BLaER1 treated with 17β-estradiol and CSF1 and Interleukin-3, amounts not matched to agents 10 nM and 100 nM (cell line): ENCODE data around the gene SLC7A9.

ENCODE experiments used
- H3K27ac ChIP-seq, 11 experiments: shearing (Covaris generic); formaldehyde crosslinking; 2 replicates each; pipeline ENCODE4 v1.8.1; 2022
- H3K27me3 ChIP-seq, 11 experiments: shearing (Covaris generic); formaldehyde crosslinking; 2 replicates each; pipeline ENCODE4 v1.8.1; 2022
- H3K36me3 ChIP-seq, 11 experiments: shearing (Covaris generic); formaldehyde crosslinking; 2 replicates each; pipeline ENCODE4 v1.8.1; 2022
- H3K4me1 ChIP-seq, 10 experiments: shearing (Covaris generic); formaldehyde crosslinking; 2 replicates each; pipeline ENCODE4 v1.8.1; 2022
- H3K4me2 ChIP-seq, 11 experiments: shearing (Covaris generic); formaldehyde crosslinking; 2 replicates each; pipeline ENCODE4 v1.8.1; 2022
- H3K4me3 ChIP-seq, 10 experiments: shearing (Covaris generic); formaldehyde crosslinking; 2 replicates each; pipeline ENCODE4 v1.8.1; 2022
- H3K9ac ChIP-seq, 11 experiments: shearing (Covaris generic); formaldehyde crosslinking; 2 replicates each; pipeline ENCODE4 v1.8.1; 2022
- H3K9me3 ChIP-seq, 11 experiments: shearing (Covaris generic); formaldehyde crosslinking; replicated peaks in 1 of 11; 2 replicates each; pipeline ENCODE4 v1.8.1; 2022
- H4K20me1 ChIP-seq, 11 experiments: shearing (Covaris generic); formaldehyde crosslinking; 2 replicates each; pipeline ENCODE4 v1.8.1; 2022
- Cebpa-rat ChIP-seq, 11 experiments: shearing (Covaris generic); IDR thresholded peaks; 2 replicates each; pipeline ENCODE4 v1.8.1; 2022

SLC7A9 gene

GRCh38 chr19:32909257-32909656, 39.7 kb upstream of the SLC7A9 start:
- Histone ChIP-seq H3K4me1 (peaks cover 0 to 5% (median 0%) of the 10 kb centered on the region in 10 experiments; a peak in 1 of 20 replicates), H3K27ac (no peak overlapping the region), H3K4me3 (no peak overlapping the region), H3K9me3 (peaks cover 8 to 17% (median 14%) of the 10 kb centered on the region in 11 experiments), H3K9ac (no peak overlapping the region), H3K36me3 (peaks cover 25 to 64% (median 42%) of the 10 kb centered on the region in 11 experiments), H4K20me1 (no peaks in the 10 kb centered on the region), H3K4me2 (no peak overlapping the region), H3K27me3 (no peaks in the 10 kb centered on the region)
- no peak for TF ChIP-seq Cebpa-rat (IDR thresholded peaks at IDR 0.05)

DNA sequence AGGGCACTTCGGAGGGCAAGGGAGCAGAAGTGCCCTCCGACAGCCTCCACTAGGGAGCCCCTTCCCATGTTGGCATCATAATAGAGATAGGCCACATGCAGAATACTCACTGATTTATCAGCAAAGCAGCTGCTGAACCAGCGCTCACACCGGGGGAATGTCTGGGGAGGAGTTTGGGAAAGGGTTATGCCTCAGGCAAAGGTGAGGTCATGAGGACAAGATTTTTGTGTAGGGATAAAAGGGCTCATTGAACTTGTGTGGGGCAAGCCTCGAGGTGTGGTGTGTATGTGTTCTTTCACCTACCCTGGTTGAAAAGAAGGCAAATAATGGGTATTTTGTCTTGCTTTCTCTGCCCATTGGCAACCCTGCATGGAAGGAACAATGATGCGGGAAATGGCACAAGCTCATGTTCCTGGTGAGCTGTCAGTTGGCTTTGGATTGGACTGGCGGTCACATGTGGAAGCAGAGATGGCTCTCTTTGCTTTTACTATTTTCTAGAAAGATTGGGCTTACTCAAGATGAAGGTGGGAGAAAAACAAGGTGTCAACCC, 39.1 kb upstream of the SLC7A9 start:
- H3K27ac ChIP-seq: no peak overlapping the region
- no peak overlapping the region for H3K4me2 ChIP-seq
- no peak for TF ChIP-seq Cebpa-rat (IDR thresholded peaks at IDR 0.05)
- no peaks in the 10 kb centered on the region for H4K20me1 ChIP-seq
- peaks cover 8 to 17% (median 14%) of the 10 kb centered on the region in 11 experiments for H3K9me3 ChIP-seq
- no peaks in the 10 kb centered on the region for H3K27me3 ChIP-seq
- H3K4me1 ChIP-seq: peaks cover 0 to 5% (median 0%) of the 10 kb centered on the region in 10 experiments; a peak in 1 of 20 replicates
- no peak overlapping the region for H3K9ac ChIP-seq
- H3K36me3 ChIP-seq: peaks cover 20 to 59% (median 36%) of the 10 kb centered on the region in 11 experiments
- no peak overlapping the region for H3K4me3 ChIP-seq

GRCh38 chr19:32902448-32902847, 32.9 kb upstream of the SLC7A9 start:
- no peaks in the 10 kb centered on the region for H4K20me1 ChIP-seq
- no peaks in the 10 kb centered on the region for H3K27me3 ChIP-seq
- H3K36me3 ChIP-seq: peaks cover 30 to 69% (median 49%) of the 10 kb centered on the region in 11 experiments
- TF ChIP-seq Cebpa-rat (IDR thresholded peaks at IDR 0.05): no peak
- no peak overlapping the region for H3K4me2 ChIP-seq
- no peak overlapping the region for H3K9ac ChIP-seq
- H3K27ac ChIP-seq: no peak overlapping the region
- H3K4me3 ChIP-seq: no peak overlapping the region
- H3K9me3 ChIP-seq: peaks cover 8 to 17% (median 14%) of the 10 kb centered on the region in 11 experiments
- H3K4me1 ChIP-seq: peaks cover 0 to 5% (median 0%) of the 10 kb centered on the region in 10 experiments; a peak in 3 of 20 replicates

DNA sequence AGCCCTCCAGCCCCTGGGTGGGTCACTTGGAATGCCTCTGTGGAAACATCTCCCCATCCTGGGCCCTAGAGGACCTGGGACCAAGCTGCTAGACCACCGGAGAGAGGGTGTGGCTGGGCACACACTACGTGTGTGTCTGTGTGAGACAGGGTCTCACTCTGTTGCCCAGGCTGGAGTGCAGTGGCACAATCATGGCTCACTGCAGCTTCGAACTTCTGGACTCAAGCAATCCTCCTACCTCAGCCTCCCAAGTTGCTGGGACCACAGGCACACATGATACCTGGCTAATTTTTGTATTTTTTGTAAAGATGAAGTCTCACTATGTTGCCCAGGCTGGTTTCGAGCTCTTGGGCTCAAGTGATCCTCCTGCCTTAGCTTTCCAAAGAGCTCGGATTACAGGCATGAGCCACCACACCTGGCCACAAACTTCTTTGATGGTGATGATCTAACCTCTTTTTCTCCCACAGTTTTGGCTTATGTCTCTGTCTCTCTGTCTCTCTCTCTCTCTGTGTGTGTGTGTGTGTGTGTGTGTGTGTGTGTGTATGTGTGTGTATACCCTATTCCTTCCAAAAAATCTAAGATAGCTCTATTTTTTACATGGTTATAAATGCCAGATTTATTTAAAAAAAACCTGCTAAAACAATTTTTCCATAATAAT, 32.1 kb upstream of the SLC7A9 start:
- Histone ChIP-seq H3K4me2 (no peak overlapping the region), H4K20me1 (no peaks in the 10 kb centered on the region), H3K27ac (no peak overlapping the region), H3K36me3 (peaks cover 22 to 64% (median 43%) of the 10 kb centered on the region in 11 experiments), H3K27me3 (no peaks in the 10 kb centered on the region), H3K9me3 (peaks cover 7 to 17% (median 11%) of the 10 kb centered on the region in 11 experiments), H3K4me1 (peaks cover 0 to 12% (median 0%) of the 10 kb centered on the region in 10 experiments; a peak in 3 of 20 replicates), H3K4me3 (no peak overlapping the region), H3K9ac (no peak overlapping the region)
- TF ChIP-seq Cebpa-rat (IDR thresholded peaks at IDR 0.05): no peak

DNA sequence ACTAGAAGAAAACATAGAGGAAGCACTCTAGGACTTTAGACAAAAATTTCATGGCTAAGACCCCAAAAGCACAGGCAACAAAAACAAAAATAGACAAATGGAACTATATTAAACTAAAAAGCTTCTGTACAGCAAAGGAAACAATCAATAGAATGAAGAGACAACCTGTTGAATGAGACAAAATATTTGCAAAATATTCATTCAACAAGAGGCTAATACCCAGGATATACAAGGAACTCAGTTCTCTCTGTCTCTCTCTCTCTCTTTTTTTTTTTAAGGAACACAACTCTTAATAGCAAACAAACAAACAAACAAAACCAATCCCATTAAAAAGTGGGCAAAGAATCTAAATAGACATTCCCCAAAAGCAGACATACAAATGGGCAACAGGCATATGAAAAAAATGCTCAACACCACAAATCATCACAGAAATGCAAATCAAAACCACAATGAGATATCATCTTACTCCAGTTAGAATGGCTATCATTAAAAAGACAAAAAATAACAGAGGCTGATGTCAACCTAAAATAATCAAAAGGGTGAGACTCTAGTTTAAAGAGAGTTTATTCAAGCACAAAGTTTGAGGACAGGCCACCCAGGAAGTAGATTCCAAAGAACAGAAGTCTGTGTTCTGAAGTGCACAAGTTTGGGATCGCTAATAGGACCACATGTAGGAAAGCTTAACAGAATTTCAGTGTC, 27.1 kb upstream of the SLC7A9 start:
- Histone ChIP-seq H3K27me3 (no peaks in the 10 kb centered on the region), H3K27ac (no peak overlapping the region), H3K4me3 (no peak overlapping the region), H3K9ac (no peak overlapping the region), H3K4me2 (no peak overlapping the region), H3K36me3 (peaks cover 39 to 75% (median 57%) of the 10 kb centered on the region in 11 experiments), H3K9me3 (peaks cover 21 to 32% (median 27%) of the 10 kb centered on the region in 11 experiments), H3K4me1 (peaks cover 0 to 12% (median 0%) of the 10 kb centered on the region in 10 experiments; a peak in 3 of 20 replicates), H4K20me1 (no peaks in the 10 kb centered on the region)
- no peak for TF ChIP-seq Cebpa-rat (IDR thresholded peaks at IDR 0.05)

DNA sequence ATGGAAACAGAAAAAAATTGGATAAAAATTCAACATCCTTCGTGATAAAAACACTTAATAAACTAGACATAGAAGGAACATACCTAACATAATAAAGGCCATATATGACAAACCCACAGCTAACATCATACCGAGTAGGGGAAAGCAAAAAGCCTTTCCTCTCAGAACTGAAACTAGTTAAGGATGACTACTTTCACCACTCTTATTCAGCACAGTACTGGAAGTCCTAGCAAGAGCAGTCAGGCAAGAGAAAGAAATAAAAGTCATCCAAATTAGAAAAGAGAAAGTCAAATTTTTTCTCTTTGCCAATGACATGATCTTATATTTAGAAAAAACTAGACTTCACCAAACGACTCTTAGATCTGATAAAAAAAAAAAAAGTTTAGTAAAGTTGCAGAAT, 25.8 kb upstream of the SLC7A9 start:
- Histone ChIP-seq H3K4me1 (peaks cover 0 to 12% (median 0%) of the 10 kb centered on the region in 10 experiments; a peak in 3 of 20 replicates), H3K27me3 (no peaks in the 10 kb centered on the region), H3K9me3 (peaks cover 33 to 45% (median 40%) of the 10 kb centered on the region in 11 experiments), H3K4me3 (no peak overlapping the region), H3K9ac (no peak overlapping the region), H3K36me3 (peaks cover 49 to 75% (median 57%) of the 10 kb centered on the region in 11 experiments), H4K20me1 (no peaks in the 10 kb centered on the region), H3K4me2 (no peak overlapping the region), H3K27ac (no peak overlapping the region)
- TF ChIP-seq Cebpa-rat (IDR thresholded peaks at IDR 0.05): no peak

DNA sequence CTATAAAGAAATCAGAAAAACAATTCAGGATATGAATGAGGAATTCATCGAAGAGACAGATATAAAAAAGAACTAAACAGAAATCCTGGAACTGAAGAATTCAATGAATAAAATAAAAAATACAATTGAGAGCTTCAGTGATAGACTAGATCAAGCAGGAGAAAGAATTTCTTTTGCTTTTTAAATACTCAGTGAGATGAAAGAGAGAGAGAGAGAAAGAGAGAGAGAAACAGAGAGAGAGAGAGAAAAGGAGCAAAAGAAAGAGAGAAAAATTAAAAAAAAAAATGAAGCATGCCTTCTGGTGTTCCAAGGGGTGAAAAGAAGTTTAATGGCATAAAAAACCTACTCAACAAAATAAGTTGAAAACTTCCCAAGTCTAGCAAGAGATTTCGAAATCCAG, 22.0 kb upstream of the SLC7A9 start:
- H3K9me3 ChIP-seq: peaks cover 35 to 47% (median 43%) of the 10 kb centered on the region in 11 experiments

GRCh38 chr19:32890841-32891240, 21.3 kb upstream of the SLC7A9 start:
- no peak for TF ChIP-seq Cebpa-rat (IDR thresholded peaks at IDR 0.05)
- H3K4me3 ChIP-seq: no peak overlapping the region

More for the DNA sequence above, 22.0 kb upstream of the SLC7A9 start:
- H3K27ac ChIP-seq: no peak overlapping the region
- H3K4me1 ChIP-seq: 0 out of 20 replicates have a peak, but pooled peaks cover 0 to under 1% (median 0%) of the 10 kb centered on the region in 10 experiments
- no peaks in the 10 kb centered on the region for H3K27me3 ChIP-seq
- no peak overlapping the region for H3K4me2 ChIP-seq
- H3K36me3 ChIP-seq: peaks cover 36 to 71% (median 57%) of the 10 kb centered on the region in 11 experiments
- H3K9ac ChIP-seq: no peak overlapping the region
- no peak for TF ChIP-seq Cebpa-rat (IDR thresholded peaks at IDR 0.05)
- no peaks in the 10 kb centered on the region for H4K20me1 ChIP-seq
- no peak overlapping the region for H3K4me3 ChIP-seq

GRCh38 chr19:32890326-32890725, 20.8 kb upstream of the SLC7A9 start:
- Histone ChIP-seq H3K27me3 (no peaks in the 10 kb centered on the region), H3K4me2 (no peak overlapping the region), H3K9me3 (peaks cover 35 to 47% (median 43%) of the 10 kb centered on the region in 11 experiments), H3K9ac (no peak overlapping the region), H3K27ac (no peak overlapping the region), H3K4me1 (no peaks in the 10 kb centered on the region), H4K20me1 (no peaks in the 10 kb centered on the region), H3K4me3 (no peak overlapping the region), H3K36me3 (peaks cover 36 to 71% (median 56%) of the 10 kb centered on the region in 11 experiments)
- TF ChIP-seq Cebpa-rat (IDR thresholded peaks at IDR 0.05): no peak

More at GRCh38 chr19:32890841-32891240, 21.3 kb upstream of the SLC7A9 start:
- Histone ChIP-seq H3K9ac (no peak overlapping the region), H3K36me3 (peaks cover 36 to 71% (median 57%) of the 10 kb centered on the region in 11 experiments), H3K27ac (no peak overlapping the region), H3K9me3 (peaks cover 35 to 47% (median 43%) of the 10 kb centered on the region in 11 experiments), H3K27me3 (no peaks in the 10 kb centered on the region), H4K20me1 (no peaks in the 10 kb centered on the region), H3K4me1 (no peaks in the 10 kb centered on the region), H3K4me2 (no peak overlapping the region)
